GM19438 (cell line): ENCODE results near the gene HECTD4.

ENCODE experiments used
- ATAC-seq: cut with Tn5 transposase; IDR thresholded peaks from one replicate; pipeline ENCODE4 v1.9.1; 2021; ENCODE audit warnings: low read depth; ENCODE audit not compliant: unreplicated experiment

Gene HECTD4

GRCh38 chr12:112325157-112325556 lies 57.1 kb downstream of the HECTD4 start:
- no peak for ATAC-seq

- ATAC-seq: no peak
Observed at GRCh38 chr12:112322882-112323547, 59.2 kb downstream of the HECTD4 start.

- ATAC-seq: no peak
Observed at GRCh38 chr12:112322441-112322840, 59.8 kb downstream of the HECTD4 start.

- ATAC-seq: no peak
Observed at GRCh38 chr12:112321245-112321644, 61.0 kb downstream of the HECTD4 start.

GRCh38 chr12:112319395-112319794 lies 62.8 kb downstream of the HECTD4 start:
- ATAC-seq: no peak

- no peak for ATAC-seq
Observed at GRCh38 chr12:112317481-112317880, 64.8 kb downstream of the HECTD4 start.

GRCh38 chr12:112314981-112315380 lies 67.2 kb downstream of the HECTD4 start:
- ATAC-seq: no peak

- no peak for ATAC-seq
Observed at GRCh38 chr12:112309797-112310196, 72.4 kb downstream of the HECTD4 start.

- no peak for ATAC-seq
Observed at GRCh38 chr12:112308652-112309051, 73.6 kb downstream of the HECTD4 start.

GRCh38 chr12:112308161-112308560 lies 74.1 kb downstream of the HECTD4 start:
- ATAC-seq: no peak

GRCh38 chr12:112307317-112308011 lies 74.8 kb downstream of the HECTD4 start:
- no peak for ATAC-seq

GRCh38 chr12:112305951-112306350 lies 76.3 kb downstream of the HECTD4 start:
- ATAC-seq: no peak

- no peak for ATAC-seq
Observed at GRCh38 chr12:112304436-112304835, 77.8 kb downstream of the HECTD4 start.

- no peak for ATAC-seq
Observed at GRCh38 chr12:112303799-112304198, 78.4 kb downstream of the HECTD4 start.

- ATAC-seq: peak; percentile 98
Observed at GRCh38 chr12:112303004-112303403, 79.2 kb downstream of the HECTD4 start.

- no peak for ATAC-seq
Observed at GRCh38 chr12:112299704-112300103, 82.5 kb downstream of the HECTD4 start.

- ATAC-seq: no peak
Observed at GRCh38 chr12:112297188-112297587, 85.0 kb downstream of the HECTD4 start.

- ATAC-seq: no peak
Observed at GRCh38 chr12:112296183-112296582, 86.0 kb downstream of the HECTD4 start.

GRCh38 chr12:112294793-112295192 lies 87.4 kb downstream of the HECTD4 start:
- no peak for ATAC-seq

- ATAC-seq: no peak
Observed at GRCh38 chr12:112288638-112289037, 93.6 kb downstream of the HECTD4 start.

GRCh38 chr12:112285600-112286401 lies 96.4 kb downstream of the HECTD4 start:
- no peak for ATAC-seq
